ENCODE measurements around the gene IGFBP3. TPM values are rescaled to one million over a fixed set of nuclear protein-coding genes. Genes with fewer than 3 reads are reported as not detected.

Gene IGFBP3
- total RNA-seq, 1 donor from 2014 or later = not detected

- DNase-seq (no peak), ATAC-seq (ENCODE audit: low read depth) (no peak)
- H3K27ac Mint-ChIP-seq = no peak overlapping the region
- H3K27me3 Mint-ChIP-seq = peaks cover 3% of the 10 kb centered on the region
- H3K4me1 Mint-ChIP-seq = no peaks in the 10 kb centered on the region
- no peaks in the 10 kb centered on the region for H3K36me3 Mint-ChIP-seq (ENCODE audit: low read depth)
- ChIA-PET POLR2A (no interaction called here), CTCF (no interaction called here)
- intact Hi-C loops (cut with micrococcal nuclease) = no loop called here
- no peak for TF ChIP-seq CTCF (IDR thresholded peaks at IDR 0.05)
- peaks cover 14% of the 10 kb centered on the region for H3K9me3 Mint-ChIP-seq
- no peak overlapping the region for H3K4me3 Mint-ChIP-seq
These were observed 46.5 kb downstream of the IGFBP3 start for GRCh38 chr7:45874408-45875131.

- no peaks in the 10 kb centered on the region for H3K36me3 Mint-ChIP-seq (ENCODE audit: low read depth)
- H3K4me1 Mint-ChIP-seq = no peaks in the 10 kb centered on the region
- POLR2A ChIA-PET = no interaction called here
- H3K27ac Mint-ChIP-seq = no peak overlapping the region
- peaks cover 6% of the 10 kb centered on the region for H3K9me3 Mint-ChIP-seq
- ATAC-seq (ENCODE audit: low read depth) (no peak), DNase-seq (no peak)
- CTCF ChIA-PET = no interaction called here
- intact Hi-C loops (cut with micrococcal nuclease) = no loop called here
- peaks cover 10% of the 10 kb centered on the region for H3K27me3 Mint-ChIP-seq
- H3K4me3 Mint-ChIP-seq = no peak overlapping the region
- no peak for TF ChIP-seq CTCF (IDR thresholded peaks at IDR 0.05)
These were observed 47.7 kb downstream of the IGFBP3 start for GRCh38 chr7:45873355-45873754.

- Mint-ChIP-seq H3K27me3 (peaks cover 10% of the 10 kb centered on the region), H3K36me3 (ENCODE audit: low read depth) (no peaks in the 10 kb centered on the region), H3K27ac (no peak within 1 kb of the TSS), H3K4me3 (no peak within 1 kb of the TSS), H3K4me1 (no peaks in the 10 kb centered on the region), H3K9me3 (peaks cover 5% of the 10 kb centered on the region)
- ChIA-PET CTCF (no interaction called here), POLR2A (no interaction called here)
- no peak for TF ChIP-seq CTCF (IDR thresholded peaks at IDR 0.05)
- DNase-seq (no peak), ATAC-seq (ENCODE audit: low read depth) (no peak)
- intact Hi-C loops (cut with micrococcal nuclease) = no loop called here
These were observed 48.1 kb downstream of the IGFBP3 start, which contains the start of gene CCDC201 for GRCh38 chr7:45873035-45873354. Gene CCDC201 (minus strand): TSS chr7:45873082. CDS start chr7:45873007, 75 bp downstream.

- Mint-ChIP-seq H3K4me3 (no peak overlapping the region), H3K4me1 (no peaks in the 10 kb centered on the region), H3K9me3 (peaks cover 9% of the 10 kb centered on the region), H3K27me3 (peaks cover 12% of the 10 kb centered on the region), H3K27ac (no peak overlapping the region), H3K36me3 (ENCODE audit: low read depth) (no peaks in the 10 kb centered on the region)
- TF ChIP-seq CTCF (IDR thresholded peaks at IDR 0.05) = no peak
- intact Hi-C loops (cut with micrococcal nuclease) = no loop called here
- no peak for DNase-seq
- ATAC-seq (ENCODE audit: low read depth) = no peak
- CTCF ChIA-PET = no interaction called here
- POLR2A ChIA-PET = no interaction called here
These were observed 48.7 kb downstream of the IGFBP3 start for GRCh38 chr7:45872116-45873034.

- POLR2A ChIA-PET = no interaction called here
- Mint-ChIP-seq H3K9me3 (peaks cover 5% of the 10 kb centered on the region), H3K36me3 (ENCODE audit: low read depth) (no peaks in the 10 kb centered on the region), H3K4me3 (no peak overlapping the region), H3K4me1 (no peaks in the 10 kb centered on the region), H3K27ac (no peak overlapping the region), H3K27me3 (peaks cover 21% of the 10 kb centered on the region)
- DNase-seq (no peak), ATAC-seq (ENCODE audit: low read depth) (no peak)
- no peak for TF ChIP-seq CTCF (IDR thresholded peaks at IDR 0.05)
- CTCF ChIA-PET = no interaction called here
- intact Hi-C loops (cut with micrococcal nuclease) = no loop called here
These were observed 51.6 kb downstream of the IGFBP3 start for GRCh38 chr7:45869426-45869825.
